Stomach (tissue), 9 donors: ENCODE data around the gene C15orf39. TPM values are rescaled to one million over a fixed set of nuclear protein-coding genes. Genes with fewer than 3 reads are reported as not detected.
"Not testable (repeated sequence)": the region's sequence is repeated elsewhere in the genome, so short reads cannot be mapped to it uniquely, and the experiment has no call there.

Experiments used
- DNase-seq, 2 donors: peaks; one replicate each; pipeline versions ENCODE4 v3.0.0 to v3.0.0-alpha.2; 2013 to 2019
- H3K27ac ChIP-seq, 5 donors: fragments of 200-600 bp in 4 of 5; sonication (generic) in 4 of 5; one replicate each; pipeline ENCODE4 v1.5.1; 2013 to 2019; ENCODE audit warnings: mild to moderate bottlenecking in 1 of 5, moderate library complexity in 1 of 5
- H3K27me3 ChIP-seq, 3 donors: fragments of 200-600 bp; sonication (generic); one replicate each; pipeline ENCODE4 v1.5.1; 2017 to 2019; ENCODE audit warnings: mixed run types in 1 of 3
- H3K36me3 ChIP-seq, 4 donors: fragments of 200-600 bp; sonication (generic); 1 replicate in 3 of 4; 2 replicates in 1 of 4; pipeline ENCODE4 v1.5.1; 2016 to 2019
- H3K4me1 ChIP-seq, 4 donors: fragments of 200-600 bp; sonication (generic); one replicate each; pipeline ENCODE4 v1.5.1; 2016 to 2019
- H3K4me3 ChIP-seq, 4 donors: fragments of 200-600 bp; sonication (generic) in 3 of 4; one replicate each; pipeline ENCODE4 v1.5.1; 2016 to 2019; ENCODE audit warnings: mild to moderate bottlenecking in 1 of 4
- H3K9me3 ChIP-seq, 4 donors: fragments of 200-600 bp; sonication (generic); one replicate each; pipeline ENCODE4 v1.5.1; 2016 to 2019
- CTCF ChIP-seq, 7 experiments: fragments of 450-650 bp in 4 of 7; fragments of 200-600 bp in 3 of 7; sonication (generic) in 3 of 7; IDR thresholded peaks; one replicate each; pipeline ENCODE4 v1.5.1; 2016 to 2019; ENCODE audit warnings: antibody characterized with exemption in 7 of 7, control low read depth in 2 of 7, mild to moderate bottlenecking in 1 of 7
- EP300 ChIP-seq: sonication (generic); formaldehyde crosslinking; IDR thresholded peaks from one replicate; pipeline ENCODE4 v1.6.1; 2017; ENCODE audit warnings: antibody characterized with exemption
- POLR2A ChIP-seq, 4 donors: fragments of 450-650 bp; IDR thresholded peaks; one replicate each; pipeline ENCODE4 v1.6.1; 2016; ENCODE audit warnings: antibody characterized with exemption in 4 of 4, control low read depth in 2 of 4, mild to moderate bottlenecking in 1 of 4, moderate library complexity in 1 of 4
- POLR2AphosphoS5 ChIP-seq, 3 donors: sonication (generic); formaldehyde crosslinking; IDR thresholded peaks; one replicate each; pipeline ENCODE4 v1.6.1; 2016; ENCODE audit warnings: antibody characterized with exemption in 3 of 3
- WGBS, 5 donors: extraction: QIAGEN DNeasy Blood & Tissue Kit in 3 of 5; methylation state at CpG; one replicate each; pipeline versions ENCODE4 v1.1.5 to v1.1.7; 2013 to 2018; 5-methylcytosine and 5-hydroxymethylcytosine counted together
- intact Hi-C: fragments of 100-400 bp; cut with DNase I; formaldehyde crosslinking; loops from one replicate; pipeline ENCODE4 v1.15.1; 2023; ENCODE audit warnings: low total_unique reads
- polyA plus RNA-seq, 3 donors: library from polyadenylated mRNA; stranded (reverse); fragments of 200-250 nt; gene quantifications; one replicate each; pipeline ENCODE4 v1.2.3, GENCODE V29; 2013
- total RNA-seq, 5 donors: library from RNA; depleted of rRNA; stranded (reverse); fragments of >200 nt; gene quantifications; one replicate each; pipeline versions ENCODE4 v1.1.0 to v1.2.3, GENCODE V29; 2014 to 2016
- donor health status: healthy with polysubstance abuse.
- donor health status: Bipolar disorder and iron deficiency.
- donor health status: healthy.

C15orf39 gene
- total and polyA plus RNA-seq, 8 donors, result 3.1 to 29.1 (median 11.1) TPM

- TF ChIP-seq POLR2AphosphoS5 (IDR thresholded peaks at IDR 0.05), result no peak
- no peak for TF ChIP-seq EP300
- no peak for TF ChIP-seq POLR2A (IDR thresholded peaks at IDR 0.05)
- TF ChIP-seq CTCF (IDR thresholded peaks at IDR 0.05), result no peak
- Histone ChIP-seq H3K27me3 (no peaks in the 10 kb centered on the region), H3K36me3 (no peaks in the 10 kb centered on the region), H3K4me1 (peaks cover 0 to 28% (median 2%) of the 10 kb centered on the region in 4 donors), H3K4me3 (no peak overlapping the region), H3K9me3 (peaks cover 0 to 10% (median 2%) of the 10 kb centered on the region in 4 donors), H3K27ac (no peak overlapping the region)
- DNase-seq, result no peak
- 56 to 62% (median 58%) methylated on average over 4 of the region's 4 CpGs for WGBS, 5 donors
- intact Hi-C loops, result no loop called here
Measured at GRCh38 chr15:75164625-75165350, 36.9 kb upstream of the C15orf39 start.

- WGBS, 5 donors, result 78 to 87% (median 84%) methylated on average over 8 of the region's 8 CpGs
- DNase-seq, result not testable (repeated sequence)
- H3K4me1 ChIP-seq, result peaks cover 0 to 20% (median 2%) of the 10 kb centered on the region in 4 donors
Measured at GRCh38 chr15:75166489-75167063, 35.1 kb upstream of the C15orf39 start.

GRCh38 chr15:75167588-75168350 lies 33.9 kb upstream of the C15orf39 start:
- intact Hi-C loops, result no loop called here
- Histone ChIP-seq H3K27me3 (no peaks in the 10 kb centered on the region), H3K4me3 (no peak overlapping the region), H3K27ac (no peak overlapping the region), H3K9me3 (peaks cover 0 to 10% (median 2%) of the 10 kb centered on the region in 4 donors), H3K4me1 (peaks cover 0 to 10% (median 2%) of the 10 kb centered on the region in 4 donors), H3K36me3 (no peaks in the 10 kb centered on the region)
- 79 to 84% (median 81%) methylated on average over 5 of the region's 5 CpGs for WGBS, 5 donors
- no peak for DNase-seq
- TF ChIP-seq POLR2A (IDR thresholded peaks at IDR 0.05) (no peak), CTCF (IDR thresholded peaks at IDR 0.05) (no peak), POLR2AphosphoS5 (IDR thresholded peaks at IDR 0.05) (no peak), EP300 (no peak)

More at GRCh38 chr15:75166489-75167063, 35.1 kb upstream of the C15orf39 start:
- H3K4me3 ChIP-seq, intact Hi-C loops, H3K27me3 ChIP-seq, H3K27ac ChIP-seq, H3K36me3 ChIP-seq: not testable (repeated sequence)
- peaks cover 0 to 10% (median 2%) of the 10 kb centered on the region in 4 donors for H3K9me3 ChIP-seq

- intact Hi-C loops, result no loop called here
- WGBS, 5 donors, result 64 to 84% (median 72%) methylated on average over 4 of the region's 4 CpGs
- no peaks in the 10 kb centered on the region for H3K36me3 ChIP-seq
- peaks cover 0 to 10% (median 2%) of the 10 kb centered on the region in 4 donors for H3K9me3 ChIP-seq
- no peak overlapping the region for H3K27ac ChIP-seq
- no peak for TF ChIP-seq EP300
- TF ChIP-seq POLR2AphosphoS5 (IDR thresholded peaks at IDR 0.05), result no peak
- TF ChIP-seq POLR2A (IDR thresholded peaks at IDR 0.05), result no peak
- no peak for TF ChIP-seq CTCF (IDR thresholded peaks at IDR 0.05)
- no peaks in the 10 kb centered on the region for H3K27me3 ChIP-seq
- H3K4me3 ChIP-seq, result no peak overlapping the region
- no peak for DNase-seq
- peaks cover 0 to 7% (median 0%) of the 10 kb centered on the region in 4 donors for H3K4me1 ChIP-seq
Measured at GRCh38 chr15:75168374-75168773, 33.3 kb upstream of the C15orf39 start.
